HepG2 (cell line): ENCODE measurements around the gene ESYT2. TPM values are rescaled to one million over a fixed set of nuclear protein-coding genes. Genes with fewer than 3 reads are reported as not detected.

ENCODE experiments used
- ATAC-seq: fragments of 200-7000 bp; cut with Tn5 transposase; 3 replicates; pipeline ENCODE4 v1.9.1; 2020; ENCODE audit warnings: mild to moderate bottlenecking, moderate library complexity
- BruUV-seq: library from RNA; stranded (reverse); fragments of 400-500 nt; replicated peaks from 2 replicates; lab custom pipeline; 2021; lab: Mats Ljungman, UMichigan
- CTCF ChIA-PET: fragments of 300-600 bp; formaldehyde crosslinking; extraction: SDS; loops from one replicate; lab custom pipeline; 2021; ENCODE audit warnings: low total read pairs, inconsistent platforms, low intra/inter-chr PET ratio; lab: Yijun Ruan, JAX
- POLR2A ChIA-PET: fragments of 350-600 bp; sonication (Branson Sonifier 250); formaldehyde crosslinking; loops from one replicate; lab custom pipeline; 2020; ENCODE audit warnings: antibody characterized with exemption, inconsistent platforms; lab: Yijun Ruan, JAX
- DNase-seq: peaks from one replicate; pipeline ENCODE4 v3.0.0-alpha.2; 2015; ENCODE audit warnings: low spot score
- FAIRE-seq: peaks from 3 replicates; lab custom pipeline; 2011; peaks lifted over from hg19 to GRCh38; lab: Jason Lieb, UNC
- H2AFZ ChIP-seq: one replicate; pipeline ENCODE4 v1.6.1; 2011; ENCODE audit warnings: low read length, inconsistent platforms
- H3K27ac ChIP-seq: fragments of 300-600 bp; 3 replicates; pipeline ENCODE4 v1.8.0; 2011; ENCODE audit warnings: mixed run types, mild to moderate bottlenecking, mixed read lengths, low read length, inconsistent platforms; ENCODE audit not compliant: insufficient read depth; ENCODE audit errors: extremely low read length
- H3K27me3 ChIP-seq, 2 experiments: fragments of 200-600 bp in 1 of 2; 2 replicates in 1 of 2; 3 replicates in 1 of 2; pipeline versions ENCODE4 v1.6.0 to v1.8.0; 2011; ENCODE audit warnings: low read length in 2 of 2, mild to moderate bottlenecking in 2 of 2, moderate library complexity in 2 of 2, inconsistent platforms in 1 of 2; ENCODE audit not compliant: insufficient read depth in 2 of 2, control insufficient read depth in 1 of 2
- H3K36me3 ChIP-seq, 2 experiments: fragments of 200-600 bp in 1 of 2; replicated peaks in 1 of 2; 2 replicates in 1 of 2; 3 replicates in 1 of 2; pipeline versions ENCODE4 v1.5.1 to v1.8.0; 2011; ENCODE audit warnings: low read length in 2 of 2, inconsistent platforms in 1 of 2; ENCODE audit not compliant: insufficient read depth in 2 of 2, control insufficient read depth in 1 of 2
- H3K4me1 ChIP-seq: 2 replicates; pipeline ENCODE4 v1.5.1; 2012; ENCODE audit warnings: low read length, inconsistent platforms; ENCODE audit not compliant: insufficient read depth
- H3K4me2 ChIP-seq: 2 replicates; pipeline ENCODE4 v1.6.0; 2011; ENCODE audit warnings: low read depth, low read length, inconsistent platforms
- H3K4me3 ChIP-seq, 3 experiments: fragments of 200-600 bp in 1 of 3; sonication (generic), shearing (Covaris generic) in 1 of 3; replicated peaks in 1 of 3; 2 replicates each; pipeline ENCODE4 v1.5.1; 2011 to 2016; ENCODE audit warnings: low read length in 3 of 3, inconsistent platforms in 2 of 3, low read depth in 2 of 3, mild to moderate bottlenecking in 2 of 3, control low read depth in 1 of 3, mixed read lengths in 1 of 3; ENCODE audit not compliant: insufficient read depth in 1 of 3
- H3K79me2 ChIP-seq: one replicate; pipeline ENCODE4 v1.6.1; 2011; ENCODE audit warnings: low read length, inconsistent platforms; ENCODE audit not compliant: insufficient read depth
- H3K9ac ChIP-seq: 2 replicates; pipeline ENCODE4 v1.6.0; 2011; ENCODE audit warnings: mild to moderate bottlenecking, low read depth, low read length, inconsistent platforms; ENCODE audit not compliant: insufficient read depth
- H3K9me3 ChIP-seq: 2 replicates; pipeline ENCODE4 v1.5.1; 2012; ENCODE audit warnings: mild to moderate bottlenecking, low read length
- H4K20me1 ChIP-seq: 2 replicates; pipeline ENCODE4 v1.6.0; 2011; ENCODE audit warnings: inconsistent platforms, mild to moderate bottlenecking, low read length, moderate library complexity; ENCODE audit not compliant: insufficient read depth
- CEBPG ChIP-seq: IDR thresholded peaks from 2 replicates; pipeline ENCODE4 v1.6.1; 2016
- ELF1 ChIP-seq: sonication (generic); formaldehyde crosslinking; IDR thresholded peaks from 2 replicates; pipeline ENCODE4 v1.4.0; 2020; ENCODE audit warnings: missing genetic modification reagents
- FOXM1 ChIP-seq: sonication (generic); formaldehyde crosslinking; IDR thresholded peaks from 2 replicates; pipeline ENCODE4 v1.5.0; 2020; ENCODE audit warnings: missing genetic modification reagents
- GATAD1 ChIP-seq: IDR thresholded peaks from 2 replicates; pipeline ENCODE4 v1.6.1; 2016; ENCODE audit warnings: missing genetic modification reagents, missing compliant biosample characterization
- KAT2B ChIP-seq: fragments of 150-350 bp; IDR thresholded peaks from 2 replicates; pipeline ENCODE4 v1.6.1; 2014; ENCODE audit warnings: low read depth, low read length, borderline replicate concordance
- KDM3A ChIP-seq: IDR thresholded peaks from 2 replicates; pipeline ENCODE4 v1.6.1; 2018; ENCODE audit warnings: low read depth, missing compliant biosample characterization
- MEIS1 ChIP-seq: sonication (generic); formaldehyde crosslinking; IDR thresholded peaks from 2 replicates; pipeline ENCODE4 v1.9.0; 2021; ENCODE audit warnings: mild to moderate bottlenecking, missing genetic modification reagents, moderate library complexity, borderline replicate concordance
- MXD4 ChIP-seq: IDR thresholded peaks from 2 replicates; pipeline ENCODE4 v1.6.1; 2016; ENCODE audit warnings: mild to moderate bottlenecking, missing biosample characterization, missing genetic modification reagents
- NFYB ChIP-seq: sonication (generic); formaldehyde crosslinking; IDR thresholded peaks from 2 replicates; pipeline ENCODE4 v1.4.0; 2020; ENCODE audit warnings: missing genetic modification reagents
- NFYC ChIP-seq: IDR thresholded peaks from 2 replicates; pipeline ENCODE4 v1.6.1; 2016; ENCODE audit warnings: missing genetic modification reagents, missing compliant biosample characterization
- PHF20 ChIP-seq: sonication (generic); formaldehyde crosslinking; IDR thresholded peaks from 2 replicates; pipeline ENCODE4 v1.5.0; 2020; ENCODE audit warnings: mild to moderate bottlenecking, missing genetic modification reagents
- PHF8 ChIP-seq: sonication (generic); formaldehyde crosslinking; IDR thresholded peaks from 2 replicates; pipeline ENCODE4 v1.5.0; 2020; ENCODE audit warnings: missing genetic modification reagents
- POLR2A ChIP-seq, 2 experiments: IDR thresholded peaks; 2 replicates each; pipeline ENCODE4 v1.6.1; 2011; ENCODE audit warnings: low read depth in 2 of 2, low read length in 2 of 2, mild to moderate bottlenecking in 1 of 2, moderate library complexity in 1 of 2; ENCODE audit not compliant: insufficient read depth in 1 of 2
- POLR2G ChIP-seq: fragments of 200-400 bp; formaldehyde crosslinking; IDR thresholded peaks from 2 replicates; pipeline ENCODE4 v1.6.1; 2018; ENCODE audit warnings: mild to moderate bottlenecking, low read depth, low read length, moderate library complexity
- SALL1 ChIP-seq: sonication (generic); formaldehyde crosslinking; IDR thresholded peaks from 2 replicates; pipeline ENCODE4 v1.8.0; 2022; ENCODE audit warnings: mild to moderate bottlenecking, missing genetic modification reagents
- SAP130 ChIP-seq: IDR thresholded peaks from 2 replicates; pipeline ENCODE4 v1.6.1; 2016; ENCODE audit warnings: low read depth
- ZNF343 ChIP-seq: sonication (generic); formaldehyde crosslinking; IDR thresholded peaks from 2 replicates; pipeline ENCODE4 v1.4.0; 2020; ENCODE audit warnings: mild to moderate bottlenecking, missing genetic modification reagents
- ZNF7 ChIP-seq: IDR thresholded peaks from 2 replicates; pipeline ENCODE4 v1.6.1; 2016; ENCODE audit warnings: missing biosample characterization, missing genetic modification reagents
- WGBS: methylation state at CpG from one replicate; pipeline ENCODE4 v1.1.6; 2017; ENCODE audit warnings: low lambda C conversion rate; 5-methylcytosine and 5-hydroxymethylcytosine counted together
- in situ Hi-C: cut with HindIII; loops from 2 replicates; pipeline ENCODE4 v1.10.0; 2017; ENCODE audit warnings: low pct_unique_long_range_greater_than_20kb; ENCODE audit not compliant: extremely low pct_ligation_motif_present
- intact Hi-C: fragments of 100-400 bp; cut with micrococcal nuclease; formaldehyde crosslinking; loops from one replicate; pipeline ENCODE4 v1.10.0; 2022; ENCODE audit not compliant: unreplicated experiment
- polyA plus RNA-seq, 8 experiments: library from polyadenylated mRNA; depleted of rRNA in 3 of 8; stranded (reverse) in 7 of 8; unstranded in 1 of 8; fragments of >200 nt; fragmentation: Illumina TruSeq in 4 of 8; extraction: Trizol in 4 of 8; gene quantifications; 2 replicates each; pipeline versions ENCODE4 v1.2.1 to v1.2.3, GENCODE V29; 2011 to 2016; ENCODE audit warnings: low read depth in 4 of 8, missing spikeins in 1 of 8, mixed read lengths in 1 of 8; ENCODE audit not compliant: insufficient read depth in 1 of 8
- total RNA-seq, 5 experiments: library from RNA; depleted of rRNA; stranded (reverse); fragments of >200 nt; fragmentation: Illumina TruSeq; extraction: Trizol; gene quantifications; 2 replicates each; pipeline ENCODE4 v1.2.3, GENCODE V29; 2016; ENCODE audit warnings: low read depth in 1 of 5
- TF ChIP-seq, protein P1 (sequence below): sonication (generic); formaldehyde crosslinking; IDR thresholded peaks from 2 replicates; pipeline ENCODE4 v1.4.0; 2020; ENCODE audit warnings: missing genetic modification reagents, mild to moderate bottlenecking, borderline replicate concordance
- TF ChIP-seq, protein P2 (sequence below): IDR thresholded peaks from 2 replicates; pipeline ENCODE4 v1.6.1; 2018; ENCODE audit warnings: missing genetic modification reagents
- TF ChIP-seq, protein P3 (sequence below): IDR thresholded peaks from 2 replicates; pipeline ENCODE4 v1.6.1; 2016; ENCODE audit warnings: missing genetic modification reagents, missing compliant biosample characterization

The ESYT2 gene
- total and polyA plus RNA-seq, 2 of the 13 experiments (the other 11 are each of a cell fraction or from before 2014, with no cell fraction given) = 28.5 to 37.3 TPM

DNA sequence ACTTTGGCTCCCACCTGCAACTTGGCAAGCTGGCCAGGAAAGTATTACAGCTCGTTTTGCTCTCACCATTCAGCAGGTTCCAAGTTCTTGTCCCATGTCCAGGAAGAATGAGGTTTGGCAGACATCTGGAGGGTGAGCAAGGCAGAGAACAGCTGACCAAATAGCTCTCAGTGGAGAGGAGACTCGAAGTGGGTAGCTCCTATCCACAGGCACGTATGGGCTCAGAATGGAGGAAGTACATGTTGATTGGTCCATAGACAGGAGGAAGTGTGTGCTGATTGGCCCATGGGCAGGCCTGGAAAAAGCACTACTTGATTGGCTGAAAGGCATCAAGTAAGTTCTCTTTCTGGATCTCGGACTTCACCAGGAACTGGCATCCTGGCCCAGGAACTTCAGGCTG lies 121.7 kb downstream of the ESYT2 start:
- H2AFZ ChIP-seq = no peak overlapping the region
- no peaks in the 10 kb centered on the region for H4K20me1 ChIP-seq
- peak; percentile 61 for FAIRE-seq
- ChIA-PET CTCF (no interaction called here), POLR2A (interaction anchor here (0.6 to 1.6 kb wide), 11 partner anchors 12 to 156 kb away, joined by 3 to 10 read pairs (median 4); no protein-coding TSS in a partner anchor)
- H3K27ac ChIP-seq = no peak overlapping the region
- 0% methylated on average over 3 of the region's 4 CpGs for WGBS
- no TSS peak for BruUV-seq
- H3K79me2 ChIP-seq = peaks cover 18% of the 10 kb centered on the region
- H3K9ac ChIP-seq = peak overlapping the region; percentile 49; the same call in 1 of the 2 replicates
- H3K4me1 ChIP-seq = peaks cover 43% of the 10 kb centered on the region
- H3K27me3 ChIP-seq = no peaks in the 10 kb centered on the region; a peak in 1 of 5 replicates
- peak; percentile 62 for ATAC-seq
- peak; percentile 81 for DNase-seq
- H3K4me2 ChIP-seq = peak overlapping the region; percentile 79
- H3K36me3 ChIP-seq = no peaks in the 10 kb centered on the region
- H3K9me3 ChIP-seq = no peaks in the 10 kb centered on the region
- intact Hi-C loops = loop anchor here (10.0 kb wide), 1 partner anchor 107 kb away; no protein-coding TSS in a partner anchor
- peak overlapping the region; percentile 46 to 69 (median 62); a peak in 5 of 6 replicates for H3K4me3 ChIP-seq
- in situ Hi-C loops = no loop called here
- no peak for TF ChIP-seq ZNF343 (CRISPR knock-in tag)
- no peak for TF ChIP-seq ZNF7 (CRISPR knock-in tag)
- no peak for TF ChIP-seq CEBPG
- TF ChIP-seq, protein P1, sequence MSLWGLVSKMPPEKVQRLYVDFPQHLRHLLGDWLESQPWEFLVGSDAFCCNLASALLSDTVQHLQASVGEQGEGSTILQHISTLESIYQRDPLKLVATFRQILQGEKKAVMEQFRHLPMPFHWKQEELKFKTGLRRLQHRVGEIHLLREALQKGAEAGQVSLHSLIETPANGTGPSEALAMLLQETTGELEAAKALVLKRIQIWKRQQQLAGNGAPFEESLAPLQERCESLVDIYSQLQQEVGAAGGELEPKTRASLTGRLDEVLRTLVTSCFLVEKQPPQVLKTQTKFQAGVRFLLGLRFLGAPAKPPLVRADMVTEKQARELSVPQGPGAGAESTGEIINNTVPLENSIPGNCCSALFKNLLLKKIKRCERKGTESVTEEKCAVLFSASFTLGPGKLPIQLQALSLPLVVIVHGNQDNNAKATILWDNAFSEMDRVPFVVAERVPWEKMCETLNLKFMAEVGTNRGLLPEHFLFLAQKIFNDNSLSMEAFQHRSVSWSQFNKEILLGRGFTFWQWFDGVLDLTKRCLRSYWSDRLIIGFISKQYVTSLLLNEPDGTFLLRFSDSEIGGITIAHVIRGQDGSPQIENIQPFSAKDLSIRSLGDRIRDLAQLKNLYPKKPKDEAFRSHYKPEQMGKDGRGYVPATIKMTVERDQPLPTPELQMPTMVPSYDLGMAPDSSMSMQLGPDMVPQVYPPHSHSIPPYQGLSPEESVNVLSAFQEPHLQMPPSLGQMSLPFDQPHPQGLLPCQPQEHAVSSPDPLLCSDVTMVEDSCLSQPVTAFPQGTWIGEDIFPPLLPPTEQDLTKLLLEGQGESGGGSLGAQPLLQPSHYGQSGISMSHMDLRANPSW (CRISPR knock-in tag) = no peak
- TF ChIP-seq POLR2A (IDR thresholded peaks at IDR 0.05; ENCODE audit: insufficient read depth in 1 of 2, low read depth in 2 of 2, low read length in 2 of 2) = no peak; a peak in 2 of 4 replicates
- TF ChIP-seq, protein P2, sequence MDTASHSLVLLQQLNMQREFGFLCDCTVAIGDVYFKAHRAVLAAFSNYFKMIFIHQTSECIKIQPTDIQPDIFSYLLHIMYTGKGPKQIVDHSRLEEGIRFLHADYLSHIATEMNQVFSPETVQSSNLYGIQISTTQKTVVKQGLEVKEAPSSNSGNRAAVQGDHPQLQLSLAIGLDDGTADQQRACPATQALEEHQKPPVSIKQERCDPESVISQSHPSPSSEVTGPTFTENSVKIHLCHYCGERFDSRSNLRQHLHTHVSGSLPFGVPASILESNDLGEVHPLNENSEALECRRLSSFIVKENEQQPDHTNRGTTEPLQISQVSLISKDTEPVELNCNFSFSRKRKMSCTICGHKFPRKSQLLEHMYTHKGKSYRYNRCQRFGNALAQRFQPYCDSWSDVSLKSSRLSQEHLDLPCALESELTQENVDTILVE (CRISPR knock-in tag) = no peak
- 0 out of 2 replicates have a peak, but pooled peaks have one; percentile 32 for TF ChIP-seq MXD4
- no peak for TF ChIP-seq FOXM1 (CRISPR knock-in tag)
- TF ChIP-seq MEIS1 = no peak
- TF ChIP-seq POLR2G = peak; percentile 63
- peak; percentile 84 for TF ChIP-seq ELF1 (CRISPR knock-in tag)
- TF ChIP-seq SALL1 (CRISPR knock-in tag) = peak; percentile 47; the same call in 1 of the 2 replicates
- peak; percentile 86 for TF ChIP-seq NFYC (CRISPR knock-in tag)
- TF ChIP-seq KDM3A (CRISPR knock-in tag) = no peak
- TF ChIP-seq, protein P3, sequence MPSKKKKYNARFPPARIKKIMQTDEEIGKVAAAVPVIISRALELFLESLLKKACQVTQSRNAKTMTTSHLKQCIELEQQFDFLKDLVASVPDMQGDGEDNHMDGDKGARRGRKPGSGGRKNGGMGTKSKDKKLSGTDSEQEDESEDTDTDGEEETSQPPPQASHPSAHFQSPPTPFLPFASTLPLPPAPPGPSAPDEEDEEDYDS (CRISPR knock-in tag) = 0 out of 2 replicates have a peak, but pooled peaks have one; percentile 42
- TF ChIP-seq GATAD1 = peak; percentile 64; the same call in 1 of the 2 replicates
- TF ChIP-seq SAP130 (CRISPR knock-in tag) = peak; percentile 66
- no peak for TF ChIP-seq KAT2B
- 0 out of 2 replicates have a peak, but pooled peaks have one; percentile 17 for TF ChIP-seq PHF20
- peak; percentile 80 for TF ChIP-seq NFYB (CRISPR knock-in tag)
- TF ChIP-seq PHF8 = peak; percentile 40; the same call in 1 of the 2 replicates
